IMR-90 (cell line): ENCODE data around the gene HES1. TPM values are rescaled to one million over a fixed set of nuclear protein-coding genes. Genes with fewer than 3 reads are reported as not detected.

ENCODE experiments used
- ATAC-seq: fragments of 200-7000 bp; cut with Tn5 transposase; 2 replicates; pipeline ENCODE4 v1.9.1; 2020; ENCODE audit warnings: low read depth, mild to moderate bottlenecking, moderate library complexity
- BruUV-seq: library from RNA; stranded (reverse); fragments of 400-500 nt; replicated peaks from 2 replicates; lab custom pipeline; 2021; lab: Mats Ljungman, UMichigan
- CTCF ChIA-PET: fragments of 300-600 bp; formaldehyde crosslinking; extraction: SDS; loops from one replicate; lab custom pipeline; 2021; ENCODE audit warnings: antibody characterized with exemption; lab: Yijun Ruan, JAX
- POLR2A ChIA-PET: fragments of 300-600 bp; sonication (Branson Sonifier 250); formaldehyde crosslinking; loops from one replicate; lab custom pipeline; 2022; ENCODE audit warnings: antibody characterized with exemption; ENCODE audit not compliant: unreplicated experiment; lab: Charles Lee
- DNase-seq: peaks from one replicate; pipeline ENCODE4 v3.0.0; 2013
- H2AFZ ChIP-seq: replicated peaks from 2 replicates; pipeline ENCODE3; 2013; ENCODE audit warnings: low read length, mild to moderate bottlenecking; ENCODE audit not compliant: poor library complexity
- H2AK5ac ChIP-seq: 2 replicates; pipeline ENCODE4 v1.6.1; 2013; ENCODE audit warnings: low read depth, low read length, inconsistent platforms
- H2AK9ac ChIP-seq: replicated peaks from 2 replicates; pipeline ENCODE3; 2013; ENCODE audit warnings: mild to moderate bottlenecking, low read depth, low read length, moderate library complexity; ENCODE audit not compliant: poor library complexity
- H2BK120ac ChIP-seq: 2 replicates; pipeline ENCODE4 v1.6.1; 2013; ENCODE audit warnings: low read depth, low read length, inconsistent platforms
- H2BK15ac ChIP-seq: 3 replicates; pipeline ENCODE4 v1.6.1; 2013; ENCODE audit warnings: low read depth, low read length, inconsistent platforms
- H2BK20ac ChIP-seq: 2 replicates; pipeline ENCODE4 v1.6.1; 2013; ENCODE audit warnings: low read depth, mild to moderate bottlenecking, inconsistent platforms, low read length, moderate library complexity
- H2BK5ac ChIP-seq: 2 replicates; pipeline ENCODE4 v1.6.1; 2013; ENCODE audit warnings: mild to moderate bottlenecking, low read depth, low read length, inconsistent platforms; ENCODE audit not compliant: poor library complexity, severe bottlenecking
- H3K14ac ChIP-seq: replicated peaks from 2 replicates; pipeline ENCODE4 v1.6.1; 2013; ENCODE audit warnings: low read depth, low read length, inconsistent platforms
- H3K18ac ChIP-seq: 2 replicates; pipeline ENCODE4 v1.6.1; 2013; ENCODE audit warnings: low read depth, low read length, control low read depth
- H3K23ac ChIP-seq: 2 replicates; pipeline ENCODE4 v1.6.1; 2013; ENCODE audit warnings: low read depth, low read length, inconsistent platforms
- H3K27ac ChIP-seq: 2 replicates; pipeline ENCODE4 v1.5.1; 2013; ENCODE audit warnings: mild to moderate bottlenecking, control low read depth, low read length; ENCODE audit not compliant: insufficient read depth
- H3K27me3 ChIP-seq: 2 replicates; pipeline ENCODE4 v1.6.1; 2013; ENCODE audit warnings: low read length; ENCODE audit not compliant: control insufficient read depth, insufficient read depth
- H3K36me3 ChIP-seq: 2 replicates; pipeline ENCODE4 v1.6.1; 2013; ENCODE audit warnings: low read length, mixed read lengths; ENCODE audit not compliant: control insufficient read depth, insufficient read depth
- H3K4ac ChIP-seq: 2 replicates; pipeline ENCODE4 v1.6.1; 2013; ENCODE audit warnings: low read depth, low read length, inconsistent platforms
- H3K4me1 ChIP-seq: 2 replicates; pipeline ENCODE4 v1.6.1; 2013; ENCODE audit warnings: low read length, mixed read lengths; ENCODE audit not compliant: control insufficient read depth, insufficient read depth
- H3K4me2 ChIP-seq: 2 replicates; pipeline ENCODE4 v1.6.1; 2013; ENCODE audit warnings: low read depth, mild to moderate bottlenecking, control low read depth, low read length, moderate library complexity
- H3K4me3 ChIP-seq: 2 replicates; pipeline ENCODE4 v1.5.1; 2013; ENCODE audit warnings: low read depth, mild to moderate bottlenecking, control low read depth, low read length, moderate library complexity; ENCODE audit not compliant: insufficient read depth
- H3K56ac ChIP-seq: 2 replicates; pipeline ENCODE4 v1.6.1; 2013; ENCODE audit warnings: low read length, inconsistent platforms; ENCODE audit not compliant: insufficient read depth; ENCODE audit errors: extremely low read depth
- H3K79me1 ChIP-seq, 2 experiments: 2 replicates each; pipeline ENCODE4 v1.6.1; 2013; ENCODE audit warnings: low read length in 2 of 2, inconsistent platforms in 1 of 2, low read depth in 1 of 2
- H3K9ac ChIP-seq: 2 replicates; pipeline ENCODE4 v1.6.1; 2013; ENCODE audit warnings: low read depth, low read length, control low read depth
- H3K9me1 ChIP-seq: 2 replicates; pipeline ENCODE4 v1.6.1; 2013; ENCODE audit warnings: low read length, inconsistent platforms; ENCODE audit not compliant: insufficient read depth
- H3K9me3 ChIP-seq: 2 replicates; pipeline ENCODE4 v1.6.1; 2013; ENCODE audit warnings: low read length; ENCODE audit not compliant: control insufficient read depth, insufficient read depth
- H4K20me1 ChIP-seq: 2 replicates; pipeline ENCODE4 v1.6.1; 2013; ENCODE audit warnings: low read length, inconsistent platforms; ENCODE audit not compliant: insufficient read depth
- H4K5ac ChIP-seq: 2 replicates; pipeline ENCODE4 v1.6.1; 2013; ENCODE audit warnings: mild to moderate bottlenecking, low read depth, low read length, control low read depth
- H4K8ac ChIP-seq, 2 experiments: 2 replicates each; pipeline ENCODE4 v1.6.1; 2013; ENCODE audit warnings: low read depth in 2 of 2, low read length in 2 of 2, control low read depth in 1 of 2, inconsistent platforms in 1 of 2
- H4K91ac ChIP-seq: 2 replicates; pipeline ENCODE4 v1.6.1; 2013; ENCODE audit warnings: low read depth, low read length, inconsistent platforms; ENCODE audit not compliant: insufficient read depth
- CEBPB ChIP-seq: IDR thresholded peaks from 2 replicates; pipeline ENCODE4 v1.6.1; 2012; ENCODE audit warnings: low read depth, low read length, improper control_type of control experiment
- RAD21 ChIP-seq: IDR thresholded peaks from 2 replicates; pipeline ENCODE4 v1.6.1; 2012; ENCODE audit warnings: low read length, improper control_type of control experiment
- WGBS, 2 experiments: methylation state at CpG; one replicate each; pipeline versions ENCODE4 v1.1.5 to v1.1.7; 2013; ENCODE audit warnings: missing lambda C conversion rate in 2 of 2; ENCODE audit not compliant: insufficient read length in 1 of 2; ENCODE audit errors: extremely low coverage in 2 of 2; 5-methylcytosine and 5-hydroxymethylcytosine counted together
- dilution Hi-C: fragments of 300-500 bp; cut with HindIII; formaldehyde crosslinking; loops from one replicate; pipeline ENCODE4 v1.14.3; 2018; ENCODE audit warnings: low sequenced_read_pairs; ENCODE audit not compliant: unreplicated experiment
- in situ Hi-C: fragments of 300-500 bp; cut with MboI; formaldehyde crosslinking; loops from 3 replicates; pipeline ENCODE4 v1.14.3; 2019; ENCODE audit warnings: low sequenced_read_pairs, inconsistent platforms, mixed read lengths
- intact Hi-C: fragments of 100-400 bp; cut with micrococcal nuclease; formaldehyde crosslinking; loops from 2 replicates; pipeline ENCODE4 v1.10.0; 2022
- polyA plus RNA-seq, 3 experiments: library from polyadenylated mRNA; depleted of rRNA; stranded (reverse); fragments of >200 nt; gene quantifications; 2 replicates each; pipeline ENCODE4 v1.2.3, GENCODE V29; 2012; ENCODE audit warnings: low replicate concordance in 1 of 3
- total RNA-seq: library from RNA; depleted of rRNA; stranded (reverse); fragments of >200 nt; gene quantifications from 2 replicates; pipeline ENCODE4 v1.2.3, GENCODE V29; 2012
- TF ChIP-seq, protein P1 (sequence below): conservative IDR thresholded peaks from 2 replicates; pipeline ENCODE4 v1.5.1; 2012; ENCODE audit warnings: mild to moderate bottlenecking, low read depth, low read length, improper control_type of control experiment
- TF ChIP-seq, protein P2 (sequence below): fragments of 150-350 bp; IDR thresholded peaks from 2 replicates; pipeline ENCODE4 v1.6.1; 2017; ENCODE audit warnings: mild to moderate bottlenecking, antibody characterized with exemption, low read length, low read depth

Gene HES1
- total and polyA plus RNA-seq, 2 of the 4 experiments (the other 2 are of a cell fraction): 3.6 to 6.7 TPM

DNA sequence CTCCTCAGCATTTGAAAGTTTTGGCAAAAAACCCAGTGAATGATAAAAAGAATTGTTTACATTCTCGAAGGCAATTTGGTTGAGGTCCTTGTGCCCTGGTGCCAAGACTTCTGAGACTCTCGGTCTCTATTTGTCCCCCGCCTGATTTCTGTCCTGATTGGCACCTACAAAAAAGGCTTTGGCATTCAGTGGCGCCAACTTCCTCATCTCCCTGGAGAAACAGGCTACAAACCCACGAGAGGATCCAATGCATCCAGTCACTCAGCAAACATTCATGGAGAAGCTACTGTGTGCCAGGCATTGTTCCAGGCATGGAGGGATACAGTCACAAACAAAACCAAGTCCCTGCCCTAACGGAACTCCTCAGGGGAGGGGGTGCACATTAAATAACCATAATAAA lies 42.7 kb downstream of the HES1 start:
- Histone ChIP-seq H3K36me3 (no peaks in the 10 kb centered on the region), H3K27me3 (peaks cover 48% of the 10 kb centered on the region), H3K27ac (no peak overlapping the region), H3K18ac (no peak overlapping the region), H4K20me1 (no peaks in the 10 kb centered on the region), H3K4me1 (no peaks in the 10 kb centered on the region; the same call in 1 of the 2 replicates), H2BK120ac (no peak overlapping the region), H2AK9ac (no peak overlapping the region), H4K5ac (no peak overlapping the region), H3K79me1 (no peaks in the 10 kb centered on the region), H3K23ac (no peak overlapping the region), H3K4me3 (no peak overlapping the region), H3K4me2 (no peak overlapping the region), H2BK20ac (no peak overlapping the region), H2BK5ac (no peak overlapping the region), H4K91ac (no peak overlapping the region), H3K14ac (no peak overlapping the region), H3K4ac (no peak overlapping the region), H2AFZ (no peak overlapping the region), H3K9me3 (no peaks in the 10 kb centered on the region; the same call in 1 of the 2 replicates), H4K8ac (no peak overlapping the region), H3K9me1 (no peaks in the 10 kb centered on the region), H2BK15ac (no peak overlapping the region), H2AK5ac (no peak overlapping the region), H3K56ac (no peak overlapping the region), H3K9ac (no peak overlapping the region)
- in situ Hi-C loops (no loop called here), dilution Hi-C loops (no loop called here), intact Hi-C loops (no loop called here)
- ATAC-seq (no peak), DNase-seq (no peak)
- 28% methylated on average over 3 of the region's 6 CpGs; no CpG with 5 or more reads in 1 of the 2 experiments for WGBS, 2 experiments
- ChIA-PET POLR2A (no interaction called here), CTCF (no interaction called here)
- TF ChIP-seq, protein P1, sequence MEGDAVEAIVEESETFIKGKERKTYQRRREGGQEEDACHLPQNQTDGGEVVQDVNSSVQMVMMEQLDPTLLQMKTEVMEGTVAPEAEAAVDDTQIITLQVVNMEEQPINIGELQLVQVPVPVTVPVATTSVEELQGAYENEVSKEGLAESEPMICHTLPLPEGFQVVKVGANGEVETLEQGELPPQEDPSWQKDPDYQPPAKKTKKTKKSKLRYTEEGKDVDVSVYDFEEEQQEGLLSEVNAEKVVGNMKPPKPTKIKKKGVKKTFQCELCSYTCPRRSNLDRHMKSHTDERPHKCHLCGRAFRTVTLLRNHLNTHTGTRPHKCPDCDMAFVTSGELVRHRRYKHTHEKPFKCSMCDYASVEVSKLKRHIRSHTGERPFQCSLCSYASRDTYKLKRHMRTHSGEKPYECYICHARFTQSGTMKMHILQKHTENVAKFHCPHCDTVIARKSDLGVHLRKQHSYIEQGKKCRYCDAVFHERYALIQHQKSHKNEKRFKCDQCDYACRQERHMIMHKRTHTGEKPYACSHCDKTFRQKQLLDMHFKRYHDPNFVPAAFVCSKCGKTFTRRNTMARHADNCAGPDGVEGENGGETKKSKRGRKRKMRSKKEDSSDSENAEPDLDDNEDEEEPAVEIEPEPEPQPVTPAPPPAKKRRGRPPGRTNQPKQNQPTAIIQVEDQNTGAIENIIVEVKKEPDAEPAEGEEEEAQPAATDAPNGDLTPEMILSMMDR: no peak
- TF ChIP-seq CEBPB (no peak), RAD21 (no peak)
- TF ChIP-seq, protein P2, sequence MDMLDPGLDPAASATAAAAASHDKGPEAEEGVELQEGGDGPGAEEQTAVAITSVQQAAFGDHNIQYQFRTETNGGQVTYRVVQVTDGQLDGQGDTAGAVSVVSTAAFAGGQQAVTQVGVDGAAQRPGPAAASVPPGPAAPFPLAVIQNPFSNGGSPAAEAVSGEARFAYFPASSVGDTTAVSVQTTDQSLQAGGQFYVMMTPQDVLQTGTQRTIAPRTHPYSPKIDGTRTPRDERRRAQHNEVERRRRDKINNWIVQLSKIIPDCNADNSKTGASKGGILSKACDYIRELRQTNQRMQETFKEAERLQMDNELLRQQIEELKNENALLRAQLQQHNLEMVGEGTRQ: no peak
- BruUV-seq: no TSS peak
